ENCODE results near the gene MARCHF3. TPM values are rescaled to one million over a fixed set of nuclear protein-coding genes. Genes with fewer than 3 reads are reported as not detected.

The MARCHF3 gene
- total and polyA plus RNA-seq, 7 donors: 4.4 to 31.8 (median 14.6) TPM

DNA sequence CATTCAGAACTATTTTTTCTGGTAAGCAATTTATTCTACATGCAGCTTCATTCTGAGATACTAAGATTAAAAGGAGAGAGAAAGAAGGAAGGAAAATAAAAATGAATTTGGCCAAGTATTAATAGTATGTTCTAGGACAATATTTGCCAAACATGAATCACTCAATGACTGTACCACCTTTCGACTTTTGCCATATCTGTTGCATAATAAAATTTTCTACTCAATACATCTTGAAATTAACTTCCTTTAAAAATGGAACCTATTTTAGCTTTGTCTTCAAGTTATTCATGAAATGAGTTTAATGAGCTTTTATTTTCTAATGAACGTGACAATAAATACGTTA lies 111.8 kb downstream of the MARCHF3 start:
- H3K36me3 ChIP-seq: no peaks in the 10 kb centered on the region
- no peak overlapping the region for H3K27ac ChIP-seq
- H3K4me1 ChIP-seq: peaks cover 0 to 6% (median 2%) of the 10 kb centered on the region in 4 donors
- H3K9me3 ChIP-seq: no peaks in the 10 kb centered on the region
- WGBS, 2 donors: 75 to 88% methylated on average over 3 of the region's 3 CpGs
- no peaks in the 10 kb centered on the region for H3K27me3 ChIP-seq
- intact Hi-C loops (cut with DNase I): no loop called here
- DNase-seq: no peak
- TF ChIP-seq EP300 (IDR thresholded peaks at IDR 0.05) (no peak), POLR2A (IDR thresholded peaks at IDR 0.05) (no peak), POLR2AphosphoS5 (IDR thresholded peaks at IDR 0.05) (no peak)
- TF ChIP-seq, protein P1, sequence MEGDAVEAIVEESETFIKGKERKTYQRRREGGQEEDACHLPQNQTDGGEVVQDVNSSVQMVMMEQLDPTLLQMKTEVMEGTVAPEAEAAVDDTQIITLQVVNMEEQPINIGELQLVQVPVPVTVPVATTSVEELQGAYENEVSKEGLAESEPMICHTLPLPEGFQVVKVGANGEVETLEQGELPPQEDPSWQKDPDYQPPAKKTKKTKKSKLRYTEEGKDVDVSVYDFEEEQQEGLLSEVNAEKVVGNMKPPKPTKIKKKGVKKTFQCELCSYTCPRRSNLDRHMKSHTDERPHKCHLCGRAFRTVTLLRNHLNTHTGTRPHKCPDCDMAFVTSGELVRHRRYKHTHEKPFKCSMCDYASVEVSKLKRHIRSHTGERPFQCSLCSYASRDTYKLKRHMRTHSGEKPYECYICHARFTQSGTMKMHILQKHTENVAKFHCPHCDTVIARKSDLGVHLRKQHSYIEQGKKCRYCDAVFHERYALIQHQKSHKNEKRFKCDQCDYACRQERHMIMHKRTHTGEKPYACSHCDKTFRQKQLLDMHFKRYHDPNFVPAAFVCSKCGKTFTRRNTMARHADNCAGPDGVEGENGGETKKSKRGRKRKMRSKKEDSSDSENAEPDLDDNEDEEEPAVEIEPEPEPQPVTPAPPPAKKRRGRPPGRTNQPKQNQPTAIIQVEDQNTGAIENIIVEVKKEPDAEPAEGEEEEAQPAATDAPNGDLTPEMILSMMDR (IDR thresholded peaks at IDR 0.05): no peak
- H3K4me3 ChIP-seq: no peak overlapping the region

DNA sequence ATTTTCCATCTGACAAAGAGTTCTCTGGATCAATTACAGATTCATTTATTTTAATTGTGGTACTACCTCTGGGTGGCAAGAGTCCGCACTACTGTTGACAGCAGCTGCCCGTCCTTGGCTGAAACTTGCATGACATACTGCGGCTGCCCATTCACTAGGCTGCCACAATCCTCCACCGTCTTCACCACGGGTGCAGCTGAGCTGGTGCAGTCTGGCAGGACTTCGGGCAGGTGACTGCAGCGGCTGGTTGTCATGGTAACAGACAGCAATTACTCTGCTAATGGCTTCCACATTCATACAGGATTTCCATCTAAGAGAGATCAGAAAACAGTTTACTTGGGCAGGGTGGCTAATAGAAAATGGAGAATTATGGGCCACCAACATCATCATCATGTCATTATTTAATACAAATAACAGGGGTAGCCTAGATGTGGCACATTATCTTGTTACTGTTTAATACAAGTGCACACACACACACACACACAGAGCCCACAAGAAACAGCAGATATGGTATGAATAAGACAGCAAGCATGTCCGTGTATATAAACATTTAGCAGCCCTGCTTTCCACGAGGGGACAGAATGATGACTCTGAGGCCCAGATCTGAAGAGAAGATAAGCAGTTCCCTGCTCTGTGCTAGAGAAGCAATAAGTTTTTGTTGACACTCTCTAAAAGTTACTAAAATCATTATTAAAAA lies 112.3 kb downstream of the MARCHF3 start:
- Histone ChIP-seq H3K36me3 (no peaks in the 10 kb centered on the region), H3K4me1 (peaks cover 0 to 6% (median 2%) of the 10 kb centered on the region in 4 donors), H3K27me3 (no peaks in the 10 kb centered on the region), H3K27ac (no peak overlapping the region), H3K4me3 (no peak overlapping the region), H3K9me3 (no peaks in the 10 kb centered on the region)
- TF ChIP-seq EP300 (IDR thresholded peaks at IDR 0.05) (no peak), POLR2A (IDR thresholded peaks at IDR 0.05) (no peak), POLR2AphosphoS5 (IDR thresholded peaks at IDR 0.05) (no peak)
- TF ChIP-seq, protein P1 (IDR thresholded peaks at IDR 0.05): no peak
- DNase-seq: no peak
- WGBS, 2 donors: 53 to 76% methylated on average over 9 of the region's 9 CpGs
- intact Hi-C loops (cut with DNase I): no loop called here

DNA sequence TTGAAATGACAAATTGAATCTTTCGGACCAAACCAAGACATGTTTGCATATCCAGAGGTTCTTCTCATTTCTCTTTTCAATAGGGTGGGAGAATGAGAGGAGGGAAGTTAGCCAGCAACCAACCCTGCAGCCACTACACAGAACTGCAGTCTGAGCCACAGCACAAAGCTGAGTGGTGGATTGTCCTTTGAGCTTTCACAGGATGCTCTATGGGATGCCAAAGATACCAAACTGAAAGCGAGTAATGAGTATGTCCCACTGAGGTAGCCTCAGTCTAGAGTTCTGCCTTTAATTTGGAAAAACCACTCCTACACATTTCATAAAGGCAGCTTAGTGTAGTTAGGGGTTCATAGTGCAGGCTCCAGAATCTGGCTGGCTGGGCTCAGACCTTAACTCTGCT lies 114.9 kb downstream of the MARCHF3 start:
- intact Hi-C loops (cut with DNase I): no loop called here
- no peak for DNase-seq
- 96 to 98% methylated on average over 2 of the region's 2 CpGs for WGBS, 2 donors
- TF ChIP-seq, protein P1 (IDR thresholded peaks at IDR 0.05): no peak
- TF ChIP-seq EP300 (IDR thresholded peaks at IDR 0.05) (no peak), POLR2AphosphoS5 (IDR thresholded peaks at IDR 0.05) (no peak), POLR2A (IDR thresholded peaks at IDR 0.05) (no peak)
- peaks cover 0 to 3% (median 1%) of the 10 kb centered on the region in 4 donors for H3K4me1 ChIP-seq
- H3K36me3 ChIP-seq: no peaks in the 10 kb centered on the region
- no peak overlapping the region for H3K4me3 ChIP-seq
- no peaks in the 10 kb centered on the region for H3K9me3 ChIP-seq
- H3K27ac ChIP-seq: no peak overlapping the region
- no peaks in the 10 kb centered on the region for H3K27me3 ChIP-seq

DNA sequence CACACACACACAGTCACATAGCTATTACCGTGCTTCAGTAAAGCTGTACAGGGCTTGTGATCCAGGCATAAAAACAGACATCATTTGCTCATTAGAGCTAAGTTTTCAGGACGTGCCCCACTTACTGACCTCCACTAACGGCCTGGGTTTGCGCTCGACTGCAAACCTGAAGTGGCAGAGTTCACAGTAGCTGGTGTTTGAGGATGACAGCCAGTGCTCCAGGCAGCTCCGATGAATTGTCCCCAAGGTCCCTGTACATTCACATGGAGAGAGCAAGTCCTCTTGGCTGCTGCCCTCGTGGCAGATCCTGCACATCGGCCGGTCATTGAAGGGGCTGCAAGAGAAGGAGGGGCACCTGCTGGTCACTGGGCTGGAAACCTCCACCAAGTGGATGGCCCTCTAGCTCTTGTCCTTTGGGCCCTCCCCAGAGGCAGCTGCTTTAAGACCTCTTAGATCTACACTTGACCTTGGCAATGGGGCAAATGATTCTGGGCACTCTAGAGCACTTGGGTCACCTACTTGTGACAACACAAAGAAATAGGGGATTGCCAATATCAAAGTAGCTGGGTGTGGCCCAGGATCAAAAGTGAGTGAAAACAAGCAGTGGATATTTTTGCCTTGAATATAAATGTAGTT lies 115.4 kb downstream of the MARCHF3 start:
- no peaks in the 10 kb centered on the region for H3K27me3 ChIP-seq
- DNase-seq: no peak
- intact Hi-C loops (cut with DNase I): no loop called here
- no peak for TF ChIP-seq POLR2A (IDR thresholded peaks at IDR 0.05)
- no peak for TF ChIP-seq EP300 (IDR thresholded peaks at IDR 0.05)
- TF ChIP-seq, protein P1 (IDR thresholded peaks at IDR 0.05): no peak
- no peak for TF ChIP-seq POLR2AphosphoS5 (IDR thresholded peaks at IDR 0.05)
- H3K9me3 ChIP-seq: no peaks in the 10 kb centered on the region
- H3K36me3 ChIP-seq: no peaks in the 10 kb centered on the region
- H3K4me3 ChIP-seq: no peak overlapping the region
- no peaks in the 10 kb centered on the region for H3K4me1 ChIP-seq
- H3K27ac ChIP-seq: no peak overlapping the region
- 88 to 96% methylated on average over 9 of the region's 9 CpGs for WGBS, 2 donors
